Kidney epithelial cell (primary cell): ENCODE measurements around the gene OR2M5. TPM values are rescaled to one million over a fixed set of nuclear protein-coding genes. Genes with fewer than 3 reads are reported as not detected.

ENCODE experiments used
- DNase-seq: peaks from one replicate; pipeline ENCODE4 v3.0.0-alpha.2; 2010; ENCODE audit warnings: low read depth
- H3K27me3 ChIP-seq: 2 replicates; pipeline ENCODE4 v1.6.0; 2011; ENCODE audit warnings: low read length; ENCODE audit not compliant: control insufficient read depth, insufficient read depth
- H3K36me3 ChIP-seq: 2 replicates; pipeline ENCODE4 v1.5.1; 2011; ENCODE audit warnings: low read length; ENCODE audit not compliant: control insufficient read depth, insufficient read depth
- H3K4me3 ChIP-seq: 2 replicates; pipeline ENCODE4 v1.5.1; 2011; ENCODE audit warnings: low read depth, mild to moderate bottlenecking, control low read depth, low read length
- CTCF ChIP-seq: IDR thresholded peaks from 2 replicates; pipeline ENCODE4 v1.5.1; 2011; ENCODE audit warnings: mild to moderate bottlenecking, moderate library complexity, low read length, control low read depth, inconsistent platforms; ENCODE audit not compliant: insufficient read depth, poor library complexity, severe bottlenecking
- total RNA-seq: library from RNA; depleted of rRNA; stranded (reverse); fragments of >200 nt; gene quantifications from 2 replicates; pipeline ENCODE4 v1.2.3, GENCODE V29; 2015

The OR2M5 gene
- total RNA-seq, result not detected in 2 replicates

- Histone ChIP-seq H3K36me3 (no peaks in the 10 kb centered on the region), H3K27me3 (no peaks in the 10 kb centered on the region), H3K4me3 (no peak within 1 kb of the TSS)
- DNase-seq, result no peak
- TF ChIP-seq CTCF, result no peak
These were observed at the start of gene OR2M5 for GRCh38 chr1:248144513-248145198. OR2M5 (plus strand) TSS chr1:248145148; CDS start chr1:248145148, 0 bp downstream.

GRCh38 chr1:248098529-248098928 is 46.4 kb upstream of the OR2M5 start:
- Histone ChIP-seq H3K27me3 (no peaks in the 10 kb centered on the region), H3K4me3 (no peak overlapping the region), H3K36me3 (no peaks in the 10 kb centered on the region)
- DNase-seq, result no peak
- no peak for TF ChIP-seq CTCF

- no peak for TF ChIP-seq CTCF
- no peak for DNase-seq
- Histone ChIP-seq H3K27me3 (no peaks in the 10 kb centered on the region), H3K4me3 (no peak overlapping the region), H3K36me3 (no peaks in the 10 kb centered on the region)
These were observed 42.1 kb upstream of the OR2M5 start for GRCh38 chr1:248102847-248103246.

GRCh38 chr1:248111157-248111556 is 33.8 kb upstream of the OR2M5 start:
- no peaks in the 10 kb centered on the region for H3K36me3 ChIP-seq
- DNase-seq, result no peak
- H3K27me3 ChIP-seq, result no peaks in the 10 kb centered on the region
- H3K4me3 ChIP-seq, result no peak overlapping the region
- TF ChIP-seq CTCF, result no peak

- no peak overlapping the region for H3K4me3 ChIP-seq
- no peak for TF ChIP-seq CTCF
- no peaks in the 10 kb centered on the region for H3K27me3 ChIP-seq
- no peaks in the 10 kb centered on the region for H3K36me3 ChIP-seq
- no peak for DNase-seq
These were observed 30.1 kb upstream of the OR2M5 start for GRCh38 chr1:248114890-248115289.

- H3K27me3 ChIP-seq, result no peaks in the 10 kb centered on the region
- TF ChIP-seq CTCF, result no peak
- DNase-seq, result no peak
These were observed 17.3 kb upstream of the OR2M5 start for GRCh38 chr1:248127653-248128052.

More at GRCh38 chr1:248127653-248128052, 17.3 kb upstream of the OR2M5 start:
- H3K36me3 ChIP-seq, result no peaks in the 10 kb centered on the region
- no peak overlapping the region for H3K4me3 ChIP-seq
